Measurements from ENCODE around the gene MT4.

DNA sequence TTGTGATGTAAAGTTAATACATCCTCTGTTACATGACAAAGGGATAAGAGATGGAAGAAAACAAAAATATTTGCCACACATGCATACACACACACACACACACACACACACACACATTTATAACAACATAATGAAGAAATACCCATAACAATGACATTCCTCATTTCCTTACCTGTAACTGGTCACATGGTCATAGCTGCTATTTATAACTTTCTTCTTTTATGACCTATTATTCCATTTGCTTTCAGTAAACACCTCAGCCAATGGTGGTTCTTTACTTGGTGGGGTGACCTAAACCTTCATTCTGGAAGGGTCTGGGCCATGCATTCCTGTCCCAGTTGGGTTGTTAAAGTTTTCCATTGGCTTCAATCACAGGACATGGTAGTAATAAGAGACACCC is 48.8 kb downstream of the MT4 start:
- TF ChIP-seq, protein P1, sequence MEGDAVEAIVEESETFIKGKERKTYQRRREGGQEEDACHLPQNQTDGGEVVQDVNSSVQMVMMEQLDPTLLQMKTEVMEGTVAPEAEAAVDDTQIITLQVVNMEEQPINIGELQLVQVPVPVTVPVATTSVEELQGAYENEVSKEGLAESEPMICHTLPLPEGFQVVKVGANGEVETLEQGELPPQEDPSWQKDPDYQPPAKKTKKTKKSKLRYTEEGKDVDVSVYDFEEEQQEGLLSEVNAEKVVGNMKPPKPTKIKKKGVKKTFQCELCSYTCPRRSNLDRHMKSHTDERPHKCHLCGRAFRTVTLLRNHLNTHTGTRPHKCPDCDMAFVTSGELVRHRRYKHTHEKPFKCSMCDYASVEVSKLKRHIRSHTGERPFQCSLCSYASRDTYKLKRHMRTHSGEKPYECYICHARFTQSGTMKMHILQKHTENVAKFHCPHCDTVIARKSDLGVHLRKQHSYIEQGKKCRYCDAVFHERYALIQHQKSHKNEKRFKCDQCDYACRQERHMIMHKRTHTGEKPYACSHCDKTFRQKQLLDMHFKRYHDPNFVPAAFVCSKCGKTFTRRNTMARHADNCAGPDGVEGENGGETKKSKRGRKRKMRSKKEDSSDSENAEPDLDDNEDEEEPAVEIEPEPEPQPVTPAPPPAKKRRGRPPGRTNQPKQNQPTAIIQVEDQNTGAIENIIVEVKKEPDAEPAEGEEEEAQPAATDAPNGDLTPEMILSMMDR (IDR thresholded peaks at IDR 0.05): no peak
- TF ChIP-seq, protein P2, sequence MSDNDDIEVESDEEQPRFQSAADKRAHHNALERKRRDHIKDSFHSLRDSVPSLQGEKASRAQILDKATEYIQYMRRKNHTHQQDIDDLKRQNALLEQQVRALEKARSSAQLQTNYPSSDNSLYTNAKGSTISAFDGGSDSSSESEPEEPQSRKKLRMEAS (IDR thresholded peaks at IDR 0.05; ENCODE audit: low read depth): no peak
- TF ChIP-seq RCOR1 (IDR thresholded peaks at IDR 0.05; ENCODE audit: low read length): no peak
- no peak for TF ChIP-seq TEAD4 (IDR thresholded peaks at IDR 0.05; ENCODE audit: borderline replicate concordance, insufficient read depth)
- TF ChIP-seq, protein P3, sequence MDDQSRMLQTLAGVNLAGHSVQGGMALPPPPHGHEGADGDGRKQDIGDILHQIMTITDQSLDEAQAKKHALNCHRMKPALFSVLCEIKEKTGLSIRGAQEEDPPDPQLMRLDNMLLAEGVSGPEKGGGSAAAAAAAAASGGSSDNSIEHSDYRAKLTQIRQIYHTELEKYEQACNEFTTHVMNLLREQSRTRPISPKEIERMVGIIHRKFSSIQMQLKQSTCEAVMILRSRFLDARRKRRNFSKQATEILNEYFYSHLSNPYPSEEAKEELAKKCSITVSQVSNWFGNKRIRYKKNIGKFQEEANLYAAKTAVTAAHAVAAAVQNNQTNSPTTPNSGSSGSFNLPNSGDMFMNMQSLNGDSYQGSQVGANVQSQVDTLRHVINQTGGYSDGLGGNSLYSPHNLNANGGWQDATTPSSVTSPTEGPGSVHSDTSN (IDR thresholded peaks at IDR 0.05): no peak
- no peak for TF ChIP-seq TCF12 (IDR thresholded peaks at IDR 0.05)
- TF ChIP-seq, protein P4, sequence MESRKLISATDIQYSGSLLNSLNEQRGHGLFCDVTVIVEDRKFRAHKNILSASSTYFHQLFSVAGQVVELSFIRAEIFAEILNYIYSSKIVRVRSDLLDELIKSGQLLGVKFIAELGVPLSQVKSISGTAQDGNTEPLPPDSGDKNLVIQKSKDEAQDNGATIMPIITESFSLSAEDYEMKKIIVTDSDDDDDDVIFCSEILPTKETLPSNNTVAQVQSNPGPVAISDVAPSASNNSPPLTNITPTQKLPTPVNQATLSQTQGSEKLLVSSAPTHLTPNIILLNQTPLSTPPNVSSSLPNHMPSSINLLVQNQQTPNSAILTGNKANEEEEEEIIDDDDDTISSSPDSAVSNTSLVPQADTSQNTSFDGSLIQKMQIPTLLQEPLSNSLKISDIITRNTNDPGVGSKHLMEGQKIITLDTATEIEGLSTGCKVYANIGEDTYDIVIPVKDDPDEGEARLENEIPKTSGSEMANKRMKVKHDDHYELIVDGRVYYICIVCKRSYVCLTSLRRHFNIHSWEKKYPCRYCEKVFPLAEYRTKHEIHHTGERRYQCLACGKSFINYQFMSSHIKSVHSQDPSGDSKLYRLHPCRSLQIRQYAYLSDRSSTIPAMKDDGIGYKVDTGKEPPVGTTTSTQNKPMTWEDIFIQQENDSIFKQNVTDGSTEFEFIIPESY (IDR thresholded peaks at IDR 0.05; ENCODE audit: borderline replicate concordance, low read depth): no peak
- TF ChIP-seq, protein P5, sequence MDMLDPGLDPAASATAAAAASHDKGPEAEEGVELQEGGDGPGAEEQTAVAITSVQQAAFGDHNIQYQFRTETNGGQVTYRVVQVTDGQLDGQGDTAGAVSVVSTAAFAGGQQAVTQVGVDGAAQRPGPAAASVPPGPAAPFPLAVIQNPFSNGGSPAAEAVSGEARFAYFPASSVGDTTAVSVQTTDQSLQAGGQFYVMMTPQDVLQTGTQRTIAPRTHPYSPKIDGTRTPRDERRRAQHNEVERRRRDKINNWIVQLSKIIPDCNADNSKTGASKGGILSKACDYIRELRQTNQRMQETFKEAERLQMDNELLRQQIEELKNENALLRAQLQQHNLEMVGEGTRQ (IDR thresholded peaks at IDR 0.05; ENCODE audit: borderline replicate concordance, low read depth, low read length): no peak
- TF ChIP-seq TAF1 (IDR thresholded peaks at IDR 0.05; ENCODE audit: borderline replicate concordance, low read depth, low read length): no peak
- TF ChIP-seq EP300 (IDR thresholded peaks at IDR 0.05; ENCODE audit: borderline replicate concordance in 1 of 2, low read depth in 1 of 2, low read length in 1 of 2): no peak
- TF ChIP-seq, protein P6, sequence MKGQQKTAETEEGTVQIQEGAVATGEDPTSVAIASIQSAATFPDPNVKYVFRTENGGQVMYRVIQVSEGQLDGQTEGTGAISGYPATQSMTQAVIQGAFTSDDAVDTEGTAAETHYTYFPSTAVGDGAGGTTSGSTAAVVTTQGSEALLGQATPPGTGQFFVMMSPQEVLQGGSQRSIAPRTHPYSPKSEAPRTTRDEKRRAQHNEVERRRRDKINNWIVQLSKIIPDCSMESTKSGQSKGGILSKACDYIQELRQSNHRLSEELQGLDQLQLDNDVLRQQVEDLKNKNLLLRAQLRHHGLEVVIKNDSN (IDR thresholded peaks at IDR 0.05; ENCODE audit: borderline replicate concordance, low read depth): no peak
- TF ChIP-seq, protein P7, sequence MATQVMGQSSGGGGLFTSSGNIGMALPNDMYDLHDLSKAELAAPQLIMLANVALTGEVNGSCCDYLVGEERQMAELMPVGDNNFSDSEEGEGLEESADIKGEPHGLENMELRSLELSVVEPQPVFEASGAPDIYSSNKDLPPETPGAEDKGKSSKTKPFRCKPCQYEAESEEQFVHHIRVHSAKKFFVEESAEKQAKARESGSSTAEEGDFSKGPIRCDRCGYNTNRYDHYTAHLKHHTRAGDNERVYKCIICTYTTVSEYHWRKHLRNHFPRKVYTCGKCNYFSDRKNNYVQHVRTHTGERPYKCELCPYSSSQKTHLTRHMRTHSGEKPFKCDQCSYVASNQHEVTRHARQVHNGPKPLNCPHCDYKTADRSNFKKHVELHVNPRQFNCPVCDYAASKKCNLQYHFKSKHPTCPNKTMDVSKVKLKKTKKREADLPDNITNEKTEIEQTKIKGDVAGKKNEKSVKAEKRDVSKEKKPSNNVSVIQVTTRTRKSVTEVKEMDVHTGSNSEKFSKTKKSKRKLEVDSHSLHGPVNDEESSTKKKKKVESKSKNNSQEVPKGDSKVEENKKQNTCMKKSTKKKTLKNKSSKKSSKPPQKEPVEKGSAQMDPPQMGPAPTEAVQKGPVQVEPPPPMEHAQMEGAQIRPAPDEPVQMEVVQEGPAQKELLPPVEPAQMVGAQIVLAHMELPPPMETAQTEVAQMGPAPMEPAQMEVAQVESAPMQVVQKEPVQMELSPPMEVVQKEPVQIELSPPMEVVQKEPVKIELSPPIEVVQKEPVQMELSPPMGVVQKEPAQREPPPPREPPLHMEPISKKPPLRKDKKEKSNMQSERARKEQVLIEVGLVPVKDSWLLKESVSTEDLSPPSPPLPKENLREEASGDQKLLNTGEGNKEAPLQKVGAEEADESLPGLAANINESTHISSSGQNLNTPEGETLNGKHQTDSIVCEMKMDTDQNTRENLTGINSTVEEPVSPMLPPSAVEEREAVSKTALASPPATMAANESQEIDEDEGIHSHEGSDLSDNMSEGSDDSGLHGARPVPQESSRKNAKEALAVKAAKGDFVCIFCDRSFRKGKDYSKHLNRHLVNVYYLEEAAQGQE (IDR thresholded peaks at IDR 0.05; ENCODE audit: low read depth, low read length): no peak
